NCI-H748 (cell line): ENCODE measurements around the gene DIP2B.
A peak's percentile ranks its signal among the peaks of the same experiment; 100 is the strongest.
"Not testable (repeated sequence)": the region's sequence is repeated elsewhere in the genome, so short reads cannot be mapped to it uniquely, and the experiment has no call there.

ENCODE experiments used
- DNase-seq: peaks from one replicate; lab custom pipeline; 2025; ENCODE audit not compliant: unreplicated experiment; lab: John Stamatoyannopoulos, UW

The DIP2B gene

DNA sequence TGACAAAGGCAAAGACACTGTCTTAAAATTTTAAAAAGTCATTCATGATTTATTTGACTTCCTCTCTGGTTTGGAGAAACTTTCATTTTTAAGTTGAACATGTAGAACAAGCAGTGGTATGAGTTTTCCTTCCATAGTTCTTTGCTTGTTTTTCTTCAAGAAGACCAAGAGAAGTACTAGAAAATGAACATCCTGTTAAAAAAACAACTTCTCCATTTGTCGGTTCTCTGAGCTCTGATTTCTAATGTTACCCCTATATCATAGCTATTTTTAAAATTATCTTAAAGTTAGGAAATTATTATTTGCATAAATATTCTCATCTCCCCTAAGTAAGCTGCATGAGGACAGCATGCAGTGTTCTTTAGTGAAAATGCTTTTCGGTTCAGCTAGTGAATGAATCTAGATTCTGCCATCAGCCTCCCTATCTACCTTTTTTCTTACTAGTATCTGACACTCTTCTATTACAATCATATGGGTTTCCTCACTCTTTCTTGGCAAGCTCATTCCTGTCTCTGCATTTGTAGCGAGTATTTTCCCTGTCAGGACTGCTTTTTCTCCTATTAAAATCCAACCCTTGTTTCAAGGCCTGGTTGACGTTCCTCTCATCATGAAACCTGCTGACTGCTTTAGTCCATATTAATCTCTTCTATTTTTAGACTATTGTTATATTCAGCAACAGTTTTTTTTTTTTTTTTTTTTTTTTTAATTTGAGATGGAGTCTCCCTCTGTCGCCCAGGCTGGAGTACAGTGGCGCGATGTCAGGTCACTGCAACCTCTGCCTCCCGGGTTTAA, 15.8 kb downstream of the DIP2B start:
- no peak for DNase-seq

DNA sequence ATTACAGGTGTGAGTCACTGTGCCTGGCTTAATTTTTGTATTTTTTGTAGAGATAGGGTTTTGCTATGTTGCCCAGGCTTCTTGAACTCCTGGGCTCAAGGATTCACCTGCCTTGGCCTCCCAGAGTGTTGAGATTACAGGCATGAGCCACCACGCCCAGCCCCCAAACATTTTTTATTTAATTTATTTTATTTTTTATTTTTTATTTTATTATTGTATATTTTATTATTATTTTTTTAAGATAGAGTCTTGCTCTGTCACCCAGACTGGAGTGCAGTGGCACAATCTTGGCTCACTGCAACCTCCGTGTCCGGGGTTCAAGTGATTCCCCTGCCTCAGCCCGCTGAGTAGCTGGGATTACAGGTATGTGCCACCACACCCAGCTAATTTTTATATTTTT, 17.0 kb downstream of the DIP2B start:
- not testable (repeated sequence) for DNase-seq

DNA sequence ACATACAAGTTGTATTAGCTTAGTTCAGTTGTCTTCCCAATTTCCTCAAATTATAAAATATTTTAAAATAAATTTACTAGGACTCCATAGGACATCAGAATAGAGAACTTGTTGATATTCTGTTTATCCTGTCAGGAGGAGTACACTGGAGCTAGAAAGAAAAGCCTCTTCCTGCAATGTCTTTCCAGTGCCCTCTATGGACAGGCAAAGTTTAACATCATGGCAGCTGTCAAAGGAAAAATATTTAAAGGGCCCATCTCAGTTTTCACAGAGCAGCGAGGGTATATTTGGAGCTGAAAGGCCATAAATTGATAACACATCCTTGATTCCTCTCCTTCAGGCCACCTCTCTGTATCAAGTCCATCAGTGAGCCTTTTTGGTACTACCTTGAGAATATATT, 19.0 kb downstream of the DIP2B start:
- DNase-seq = no peak

DNA sequence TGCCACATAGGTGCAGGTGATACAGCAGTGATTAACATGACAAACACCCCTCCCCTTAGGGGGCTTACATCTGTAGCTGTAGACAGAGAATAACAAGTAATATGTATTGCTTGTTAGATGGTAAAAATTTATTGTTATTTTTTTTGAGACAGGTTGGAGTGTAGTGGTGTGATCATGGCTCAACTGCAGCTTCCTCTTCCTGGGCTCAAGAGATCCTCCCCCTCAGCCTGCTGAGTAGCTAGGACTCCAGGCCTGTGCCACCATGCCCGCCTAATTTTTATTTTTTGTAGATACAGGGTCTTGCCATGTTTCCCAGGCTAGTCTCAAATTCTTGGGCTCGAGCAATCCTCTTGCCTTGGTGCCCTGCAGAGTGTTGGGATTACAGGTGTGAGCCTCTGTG, 19.8 kb downstream of the DIP2B start:
- no peak for DNase-seq

DNA sequence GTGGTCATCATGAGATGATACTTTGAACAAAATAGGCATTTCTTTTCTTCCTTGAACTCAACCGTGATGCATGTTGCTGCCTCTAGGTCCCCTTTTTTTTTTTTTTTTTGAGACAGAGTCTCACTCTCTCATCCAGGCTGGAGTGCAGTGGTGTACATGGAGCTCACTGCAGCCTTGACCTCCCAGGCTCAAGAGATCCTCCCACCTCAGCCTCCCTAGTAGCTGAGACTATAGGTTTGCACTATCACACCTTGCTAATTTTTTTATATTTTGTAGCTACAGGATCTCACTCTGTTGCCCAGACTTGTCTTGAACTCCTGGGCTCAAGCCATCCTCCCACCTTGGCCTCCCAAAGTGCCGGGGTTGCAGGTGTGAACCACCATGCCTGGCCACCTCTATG, 20.6 kb downstream of the DIP2B start:
- no peak for DNase-seq

DNA sequence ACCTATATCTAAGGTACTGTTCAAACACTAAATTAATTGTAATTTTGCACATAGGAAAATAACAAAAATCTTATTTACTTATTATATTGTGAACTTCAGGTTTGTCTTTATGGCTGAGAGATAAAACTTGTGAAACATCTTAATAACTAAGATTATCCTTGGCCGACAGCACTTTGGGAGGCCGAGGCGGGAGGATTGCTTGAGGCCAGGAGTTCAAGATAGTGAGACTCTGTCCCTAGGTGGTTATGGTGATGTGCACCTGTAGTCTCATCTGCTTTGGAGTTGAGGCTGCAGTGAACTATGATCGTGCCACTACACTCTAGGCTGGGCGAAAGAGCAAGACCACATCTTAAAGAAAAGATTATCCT, 22.6 kb downstream of the DIP2B start:
- DNase-seq = no peak

DNA sequence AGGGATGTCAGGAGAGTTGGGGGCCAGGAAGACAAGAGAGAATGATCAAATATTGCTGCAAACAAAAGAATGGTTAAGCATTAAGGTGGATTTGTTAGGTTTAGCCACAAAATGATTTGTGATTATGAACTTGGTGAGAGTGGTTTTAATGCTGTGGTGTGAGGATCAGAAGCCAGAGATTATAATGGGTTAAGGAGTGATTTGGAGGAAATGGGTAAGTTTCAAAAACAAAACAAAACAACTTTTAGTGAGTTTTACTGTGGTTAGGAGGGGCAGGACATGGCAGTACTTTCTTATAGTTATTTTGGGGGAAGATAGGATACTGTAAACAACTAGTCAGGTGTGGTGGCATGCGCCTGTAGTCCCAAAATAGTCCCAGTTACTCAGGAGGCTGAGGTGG, 24.0 kb downstream of the DIP2B start:
- no peak for DNase-seq

DNA sequence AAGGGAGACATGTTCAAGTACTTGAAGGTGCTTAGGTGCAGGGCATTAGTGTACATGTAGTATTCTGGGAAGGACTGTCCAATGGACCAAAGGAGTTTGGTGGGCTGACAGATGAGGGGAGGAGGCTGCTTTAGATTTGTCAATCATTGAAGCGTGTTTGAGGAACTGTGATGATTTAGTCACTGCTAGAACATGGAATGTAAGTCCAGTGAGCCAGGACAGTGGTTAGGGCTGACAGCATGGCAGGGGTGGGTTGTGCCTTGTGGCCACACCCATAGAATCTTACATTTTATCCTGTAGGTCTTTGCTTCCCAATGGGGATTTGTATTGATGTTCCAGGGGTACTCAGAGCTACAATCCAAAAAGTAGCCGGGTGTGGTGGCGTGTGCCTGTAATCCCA, 24.6 kb downstream of the DIP2B start:
- DNase-seq = no peak

DNA sequence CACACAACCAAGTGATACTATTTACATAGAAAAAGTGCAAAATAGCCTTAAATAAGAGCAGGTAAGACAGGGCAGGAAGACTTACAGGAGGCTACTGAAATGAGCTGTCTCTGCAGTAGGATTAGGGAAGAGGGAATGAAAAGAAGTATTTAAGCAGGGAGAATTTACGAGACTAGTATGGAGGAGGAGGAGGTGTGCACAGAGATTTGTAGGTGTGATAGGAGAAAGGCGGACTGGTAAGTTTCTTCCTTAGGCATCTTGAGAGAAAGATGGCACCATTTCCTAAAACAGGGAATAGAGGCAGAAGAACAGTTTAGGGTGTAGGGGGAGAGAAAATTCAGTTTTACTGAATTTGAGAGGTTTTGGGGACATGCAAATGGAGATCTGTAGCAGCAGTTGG, 25.7 kb downstream of the DIP2B start:
- no peak for DNase-seq

DNA sequence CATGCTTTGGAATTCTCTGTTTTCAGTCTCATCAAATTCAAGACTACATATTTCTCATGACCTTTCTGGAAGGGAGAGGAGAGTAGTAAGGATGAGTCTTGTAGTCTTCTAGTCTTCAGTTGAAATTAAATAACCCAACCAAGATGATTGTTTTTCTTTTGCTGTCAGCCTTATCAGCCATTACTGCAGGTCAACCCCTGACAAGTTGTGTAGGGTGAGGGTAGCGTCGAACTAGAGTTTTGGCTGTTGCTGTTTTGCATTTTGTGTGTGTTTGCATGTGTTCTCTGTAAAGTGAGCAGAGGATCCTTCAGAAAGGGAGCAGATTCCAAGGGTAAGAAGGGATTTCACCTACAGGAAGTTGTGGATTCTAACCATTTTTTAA, 28.4 kb downstream of the DIP2B start:
- no peak for DNase-seq

DNA sequence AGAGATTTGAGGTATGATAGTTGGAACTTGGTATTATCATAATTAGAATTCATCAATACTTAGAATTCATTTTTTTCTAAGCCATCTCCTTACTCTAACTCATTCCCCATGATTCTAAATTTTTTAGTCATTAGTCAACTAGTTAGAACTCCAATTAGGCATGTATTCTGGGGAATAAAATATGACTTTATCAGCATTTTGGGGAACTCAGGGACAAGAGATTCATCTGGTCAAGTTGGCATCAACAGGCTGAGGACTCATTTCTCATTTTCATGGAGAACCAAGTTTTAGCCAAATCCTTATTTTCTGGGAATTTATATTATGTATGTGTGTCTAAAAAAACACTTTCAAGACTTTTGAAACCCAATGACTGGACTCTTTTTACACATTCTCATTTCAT, 29.2 kb downstream of the DIP2B start:
- DNase-seq = no peak

DNA sequence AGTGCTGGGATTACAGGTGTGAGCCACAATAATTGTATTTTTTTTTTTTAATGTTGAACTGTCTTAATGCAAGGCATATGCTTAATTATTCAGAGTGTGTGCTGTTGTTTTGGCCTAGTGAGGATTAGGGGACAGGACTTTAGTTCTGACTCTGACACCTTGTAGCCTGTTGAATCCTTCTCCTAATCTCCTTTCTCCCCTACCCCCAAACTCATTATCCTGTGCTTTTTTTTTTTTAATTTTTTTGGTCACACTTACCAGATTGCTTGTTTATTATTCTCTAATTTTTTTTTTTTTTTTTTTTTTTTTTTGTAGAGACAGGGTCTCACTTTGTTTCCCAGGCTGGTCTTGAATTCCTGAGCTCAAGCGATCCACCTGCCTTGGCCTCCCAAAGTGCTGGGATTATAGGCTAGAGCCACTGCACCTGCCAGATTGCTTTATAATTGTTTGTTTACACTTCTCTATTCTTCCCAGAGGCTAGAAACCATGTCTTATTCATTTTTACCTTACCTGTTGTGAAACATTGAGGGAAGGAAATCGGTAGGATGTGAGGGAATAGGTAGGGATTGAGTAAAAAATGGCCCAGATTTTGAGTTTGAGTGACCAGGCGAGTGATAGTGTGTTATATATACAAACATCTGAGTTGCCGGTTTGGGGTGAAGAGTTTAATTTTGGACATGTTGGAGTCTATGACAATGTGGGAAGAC, 32.2 kb downstream of the DIP2B start:
- peak; percentile 74 for DNase-seq

DNA sequence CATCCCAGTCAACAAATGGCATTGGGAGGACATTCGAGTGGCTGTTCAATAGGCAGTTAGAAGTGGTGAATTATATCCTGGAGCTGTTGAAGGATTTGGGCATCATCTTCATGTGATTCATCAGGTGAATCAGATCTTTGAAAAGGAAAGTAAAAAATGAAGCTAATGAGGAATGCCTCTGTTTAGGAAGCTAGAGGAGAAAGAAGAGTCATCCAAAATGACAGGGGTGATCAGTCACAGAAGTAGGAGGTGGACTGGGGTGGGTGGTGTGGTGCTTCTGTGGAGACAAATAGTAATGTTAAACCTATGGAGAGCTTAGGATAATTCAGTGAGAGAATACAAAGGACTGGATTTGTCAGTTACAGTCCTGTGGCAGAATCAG, 32.7 kb downstream of the DIP2B start:
- DNase-seq = peak; percentile 58

DNA sequence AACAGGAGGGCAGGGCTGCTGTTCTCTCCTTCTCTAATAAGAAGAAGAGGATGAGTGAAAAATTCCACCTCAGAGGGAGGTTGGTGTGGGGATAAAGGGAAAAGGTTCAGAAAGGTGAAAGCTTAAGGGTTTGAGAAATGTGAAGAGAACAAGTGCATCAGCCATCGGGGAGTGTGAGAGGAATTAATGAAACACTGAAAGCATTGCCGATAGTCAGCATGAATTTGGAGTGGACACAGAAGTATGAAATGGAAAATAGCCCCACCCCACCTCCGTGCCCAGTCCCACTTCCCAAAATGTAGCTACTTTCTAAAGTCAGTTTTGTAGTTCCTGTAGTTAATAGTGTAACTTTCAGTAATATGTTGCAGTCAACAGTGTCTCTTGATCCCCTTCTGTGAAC, 33.4 kb downstream of the DIP2B start:
- DNase-seq = no peak

DNA sequence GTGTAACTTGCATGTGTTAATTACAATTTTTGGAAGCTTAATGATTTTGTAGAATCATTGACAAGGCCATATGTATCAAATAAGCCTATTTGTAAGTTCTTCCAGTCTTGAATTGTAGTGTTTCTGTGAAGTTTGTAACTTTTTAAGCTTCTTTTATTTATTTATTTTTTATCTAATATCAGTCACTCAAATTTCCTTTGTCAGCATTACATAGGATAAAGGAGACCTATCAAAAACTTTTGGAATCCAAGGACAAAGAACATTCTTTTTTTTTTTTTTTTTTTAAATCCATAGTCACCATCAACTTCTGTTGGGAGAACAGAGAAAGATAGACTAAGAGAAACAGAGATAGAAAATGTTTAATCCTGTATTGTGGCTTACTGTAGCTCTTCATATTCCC, 36.4 kb downstream of the DIP2B start:
- no peak for DNase-seq

DNA sequence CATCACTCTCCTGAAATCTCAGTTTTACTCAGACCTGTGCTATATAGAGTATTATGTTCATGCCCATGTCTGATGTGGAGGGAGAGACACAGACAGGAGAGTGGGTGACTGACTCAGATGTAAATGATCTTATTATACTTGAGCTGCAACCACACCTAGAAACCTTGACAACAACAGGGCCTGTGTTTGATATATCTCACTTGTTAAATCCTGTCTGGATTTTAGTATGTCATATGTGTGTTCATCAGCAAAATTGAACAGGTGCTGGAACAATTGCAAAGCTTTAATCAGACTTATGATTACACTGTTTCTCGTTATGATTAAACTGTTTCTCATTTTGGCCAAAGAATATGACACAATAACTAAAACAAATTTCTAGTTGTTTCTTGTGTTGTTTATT, 37.7 kb downstream of the DIP2B start:
- DNase-seq = peak; percentile 64

DNA sequence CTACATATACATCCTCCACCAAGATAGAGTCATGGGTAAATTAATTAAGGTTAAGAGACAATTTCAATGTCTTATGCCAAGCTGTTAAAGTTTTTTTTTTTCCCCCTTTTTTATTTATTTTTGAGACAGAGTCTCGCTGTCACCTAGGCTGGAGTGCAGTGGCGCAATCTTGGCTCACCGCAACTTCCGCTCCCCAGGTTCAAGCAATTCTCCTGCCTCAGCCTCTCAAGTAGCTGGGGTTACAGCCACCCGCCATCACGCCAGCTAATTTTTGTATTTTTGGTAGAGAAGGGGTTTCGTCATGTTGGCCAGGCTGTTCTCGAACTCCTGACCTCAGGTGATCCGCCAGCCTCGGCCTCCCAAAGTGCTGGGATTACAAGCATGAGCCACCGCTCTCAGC, 38.4 kb downstream of the DIP2B start:
- DNase-seq = not testable (repeated sequence)

DNA sequence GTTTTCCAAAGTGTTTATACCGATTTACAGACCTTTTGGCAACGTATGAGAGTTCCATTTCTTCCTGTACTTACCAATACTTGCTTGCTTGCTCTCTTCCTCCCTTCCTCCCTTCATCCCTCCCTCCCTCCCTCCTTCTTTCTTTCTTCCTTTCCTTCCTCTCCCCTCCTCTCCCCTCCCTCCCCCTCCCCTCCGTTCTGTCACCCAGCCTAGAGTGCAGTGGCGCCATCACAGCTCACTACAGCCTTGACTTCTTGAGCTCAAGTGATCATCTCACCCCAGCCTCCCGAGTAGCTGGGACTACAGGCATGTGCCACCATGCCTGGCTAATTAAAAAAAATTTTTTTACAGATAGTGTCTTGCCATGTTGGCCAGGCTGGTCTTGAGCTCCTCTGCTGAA, 40.4 kb downstream of the DIP2B start:
- DNase-seq = no peak

DNA sequence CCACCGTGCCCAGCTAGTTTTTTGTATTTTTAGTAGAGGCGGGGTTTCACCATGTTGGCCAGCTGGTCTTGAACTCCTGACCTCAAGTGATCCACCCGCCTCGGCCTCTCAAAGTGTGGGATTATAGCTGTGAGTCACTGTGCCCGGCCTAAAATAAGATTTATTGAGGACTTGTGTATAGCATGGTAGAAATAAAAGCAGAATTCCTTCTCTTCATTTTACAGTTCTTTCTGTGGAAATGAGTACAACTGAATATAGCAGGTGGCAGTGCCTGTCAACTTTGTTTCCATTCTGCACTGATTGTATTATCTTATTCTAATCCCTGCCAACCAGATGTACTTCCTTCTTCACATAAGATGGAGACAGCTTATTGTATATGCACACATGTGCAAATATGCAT, 41.0 kb downstream of the DIP2B start:
- no peak for DNase-seq

DNA sequence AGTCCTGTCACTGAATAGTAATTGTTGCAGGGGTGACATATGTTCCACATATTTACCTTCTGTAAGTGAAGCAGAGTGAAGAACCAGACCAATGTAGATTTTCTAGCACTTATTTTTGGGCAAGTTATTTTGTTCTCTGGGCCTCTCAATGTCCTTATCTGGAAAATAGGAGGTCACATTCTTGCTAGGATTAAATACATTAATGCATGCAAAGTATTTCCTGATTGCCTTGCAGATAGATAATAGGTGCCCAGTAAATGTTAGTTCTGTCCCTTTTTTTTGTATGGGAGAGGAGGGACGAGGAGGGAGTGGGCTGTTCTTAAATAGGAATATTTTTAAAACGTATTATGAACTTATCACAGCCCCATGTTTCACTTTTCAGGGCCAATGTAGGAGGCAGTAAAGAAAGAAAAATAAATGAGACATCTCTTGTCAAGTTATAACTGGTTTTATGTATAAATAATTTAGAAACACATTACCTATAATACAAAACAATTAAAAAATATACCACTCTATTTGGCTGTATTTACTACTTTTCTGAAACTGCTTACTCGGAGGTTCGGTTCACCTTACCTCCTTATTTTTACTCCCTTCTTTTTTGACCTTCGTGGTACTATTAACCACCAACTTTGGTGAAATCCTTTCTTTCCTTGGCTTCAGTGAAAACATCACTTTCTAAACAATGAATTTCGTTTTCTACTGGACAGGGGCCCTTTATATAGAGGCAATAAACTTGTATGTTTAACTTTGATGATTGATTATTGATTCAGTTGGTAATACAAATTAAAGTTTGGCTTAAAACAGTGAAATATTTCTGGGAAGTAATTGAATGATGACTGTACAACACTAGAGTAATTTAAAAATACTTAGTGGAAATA, 41.9 kb downstream of the DIP2B start:
- no peak for DNase-seq

DNA sequence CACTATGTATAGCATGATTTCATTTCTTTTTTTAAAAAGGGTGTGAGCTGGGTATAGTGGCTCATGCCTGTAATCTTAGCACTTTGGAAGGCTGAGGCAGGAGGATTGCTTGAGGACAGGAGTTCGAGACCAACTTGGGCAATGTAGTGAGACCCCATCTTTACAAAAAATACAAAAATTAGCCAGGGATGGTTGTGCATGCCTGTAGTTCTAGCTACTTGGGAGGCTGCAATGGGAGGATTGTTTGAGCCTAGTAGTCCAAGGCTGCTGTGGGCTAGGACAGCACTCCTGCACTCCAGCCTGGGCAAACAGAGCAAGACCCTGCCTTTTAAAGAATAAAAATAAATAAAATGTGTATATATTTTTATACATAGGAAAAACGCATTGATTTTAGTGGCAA, 43.0 kb downstream of the DIP2B start:
- DNase-seq = no peak

DNA sequence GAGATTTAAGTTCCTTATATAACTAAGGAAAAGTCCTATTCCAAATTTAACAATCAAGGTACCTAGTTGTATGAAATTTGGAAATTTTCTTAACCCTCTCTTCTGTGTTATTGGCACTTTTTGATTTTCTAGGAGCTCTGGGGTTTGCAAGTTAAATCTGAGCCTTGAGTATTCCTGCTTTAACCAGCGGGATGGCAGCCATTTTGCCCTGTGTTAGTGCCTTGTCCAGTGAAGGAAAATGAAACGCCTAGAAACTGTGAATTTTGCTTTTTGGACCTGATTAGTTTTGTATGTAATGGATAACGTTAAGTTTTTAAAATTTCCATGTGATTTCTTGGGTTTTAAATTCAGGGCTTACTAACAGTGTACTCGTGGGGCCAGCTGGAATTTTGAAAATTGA, 45.1 kb downstream of the DIP2B start:
- no peak for DNase-seq
